Endothelial cell of umbilical vein (primary cell): ENCODE data around the gene ALDH7A1. TPM values are rescaled to one million over a fixed set of nuclear protein-coding genes. Genes with fewer than 3 reads are reported as not detected.
"Not testable (repeated sequence)": the region's sequence is repeated elsewhere in the genome, so short reads cannot be mapped to it uniquely, and the experiment has no call there.

Experiments used
- BruUV-seq: library from RNA; stranded (reverse); fragments of 400-500 nt; replicated peaks from 2 replicates; lab custom pipeline; 2021; lab: Mats Ljungman, UMichigan
- CTCF ChIA-PET: fragments of 300-600, 350-600 bp; sonication (Branson Sonifier 250); formaldehyde crosslinking; loops from one replicate; lab custom pipeline; 2021; ENCODE audit warnings: antibody characterized with exemption, inconsistent platforms; lab: Charles Lee
- POLR2A ChIA-PET: fragments of 300-600, 350-600 bp; sonication (Branson Sonifier 250); formaldehyde crosslinking; loops from one replicate; lab custom pipeline; 2021; ENCODE audit warnings: antibody characterized with exemption, inconsistent platforms; lab: Charles Lee
- DNase-seq: peaks from one replicate; pipeline ENCODE4 v3.0.0-alpha.2; 2011; ENCODE audit warnings: low read depth, low spot score
- FAIRE-seq: peaks from 2 replicates; lab custom pipeline; 2011; peaks lifted over from hg19 to GRCh38; lab: Jason Lieb, UNC
- H2AFZ ChIP-seq: 2 replicates; pipeline ENCODE4 v1.6.0; 2012; ENCODE audit warnings: low read depth, low read length, control low read depth, inconsistent platforms
- H3K27ac ChIP-seq: 2 replicates; pipeline ENCODE4 v1.5.1; 2011; ENCODE audit warnings: low read depth, mild to moderate bottlenecking, control low read depth, low read length, moderate library complexity; ENCODE audit not compliant: insufficient read depth
- H3K27me3 ChIP-seq, 2 experiments: 2 replicates each; pipeline versions ENCODE4 v1.6.0 to v1.6.1; 2011; ENCODE audit warnings: low read length in 2 of 2, mixed read lengths in 1 of 2; ENCODE audit not compliant: control insufficient read depth in 2 of 2, insufficient read depth in 2 of 2
- H3K36me3 ChIP-seq, 2 experiments: 2 replicates in 1 of 2; 3 replicates in 1 of 2; pipeline ENCODE4 v1.5.1; 2011; ENCODE audit warnings: low read length in 2 of 2, mild to moderate bottlenecking in 1 of 2, moderate library complexity in 1 of 2; ENCODE audit not compliant: control insufficient read depth in 2 of 2, insufficient read depth in 2 of 2; ENCODE audit errors: extremely low read depth in 1 of 2
- H3K4me1 ChIP-seq: 3 replicates; pipeline ENCODE4 v1.5.1; 2011; ENCODE audit warnings: mild to moderate bottlenecking, low read length; ENCODE audit not compliant: control insufficient read depth, insufficient read depth; ENCODE audit errors: extremely low read depth
- H3K4me2 ChIP-seq: 2 replicates; pipeline ENCODE4 v1.6.1; 2011; ENCODE audit warnings: low read length, control low read depth, mixed read lengths; ENCODE audit not compliant: insufficient read depth
- H3K4me3 ChIP-seq, 3 experiments: fragments of 200-600 bp in 1 of 3; sonication (generic), shearing (Covaris generic) in 1 of 3; replicated peaks in 1 of 3; 2 replicates each; pipeline ENCODE4 v1.5.1; 2011 to 2016; ENCODE audit warnings: control low read depth in 3 of 3, low read length in 3 of 3, mild to moderate bottlenecking in 2 of 3, inconsistent platforms in 1 of 3, low read depth in 1 of 3, moderate library complexity in 1 of 3; ENCODE audit not compliant: insufficient read depth in 1 of 3
- H3K79me2 ChIP-seq: 2 replicates; pipeline ENCODE4 v1.6.0; 2012; ENCODE audit warnings: low read length, inconsistent platforms; ENCODE audit not compliant: control insufficient read depth, insufficient read depth
- H3K9ac ChIP-seq: replicated peaks from 2 replicates; pipeline ENCODE3; 2011; ENCODE audit warnings: low read length, control low read depth; ENCODE audit not compliant: insufficient read depth; ENCODE audit errors: extremely low read depth
- H3K9me1 ChIP-seq: replicated peaks from 3 replicates; pipeline ENCODE4 v1.6.0; 2011; ENCODE audit warnings: mild to moderate bottlenecking, low read length; ENCODE audit not compliant: control insufficient read depth, insufficient read depth; ENCODE audit errors: extremely low read depth
- H3K9me3 ChIP-seq: replicated peaks from 2 replicates; pipeline ENCODE4 v1.5.1; 2012; ENCODE audit warnings: low read length, inconsistent platforms; ENCODE audit not compliant: control insufficient read depth, insufficient read depth
- H4K20me1 ChIP-seq: replicated peaks from 2 replicates; pipeline ENCODE3; 2011; ENCODE audit warnings: mild to moderate bottlenecking, low read length; ENCODE audit not compliant: control insufficient read depth, insufficient read depth; ENCODE audit errors: extremely low read depth
- CTCF ChIP-seq, 2 donors: IDR thresholded peaks; 1 replicate in 1 of 2; 2 replicates in 1 of 2; pipeline ENCODE4 v1.5.1; 2011; ENCODE audit warnings: low read length in 2 of 2, mild to moderate bottlenecking in 2 of 2, moderate library complexity in 2 of 2, control low read depth in 1 of 2, inconsistent platforms in 1 of 2, low read depth in 1 of 2; ENCODE audit not compliant: insufficient read depth in 1 of 2; ENCODE audit errors: extremely low read depth in 1 of 2
- EZH2 ChIP-seq: IDR thresholded peaks from 2 replicates; pipeline ENCODE4 v1.6.1; 2012; ENCODE audit warnings: borderline replicate concordance, low read depth, mild to moderate bottlenecking, moderate library complexity, low read length, inconsistent platforms; ENCODE audit not compliant: severe bottlenecking
- FOS ChIP-seq: IDR thresholded peaks from 2 replicates; pipeline ENCODE4 v1.6.1; 2011; ENCODE audit warnings: mild to moderate bottlenecking, low read length, moderate library complexity, borderline replicate concordance; ENCODE audit not compliant: insufficient read depth
- GATA2 ChIP-seq: IDR thresholded peaks from 2 replicates; pipeline ENCODE4 v1.7.0; 2011; ENCODE audit warnings: low read depth, mild to moderate bottlenecking, moderate library complexity, mixed read lengths, low read length; ENCODE audit not compliant: insufficient read length, insufficient read depth
- JUN ChIP-seq: IDR thresholded peaks from 2 replicates; pipeline ENCODE4 v1.6.1; 2011; ENCODE audit warnings: borderline replicate concordance, low read depth; ENCODE audit not compliant: insufficient read length, insufficient read depth
- MYC ChIP-seq: IDR thresholded peaks from one replicate; pipeline ENCODE4 v1.6.1; 2011; ENCODE audit warnings: mild to moderate bottlenecking, low read depth, low read length
- POLR2A ChIP-seq: IDR thresholded peaks from 2 replicates; pipeline ENCODE4 v1.6.1; 2012; ENCODE audit warnings: low read depth, mild to moderate bottlenecking, control low read depth, low read length
- POLR2AphosphoS5 ChIP-seq: IDR thresholded peaks from 2 replicates; pipeline ENCODE4 v1.6.1; 2012; ENCODE audit warnings: low read depth, mild to moderate bottlenecking, control low read depth, low read length, moderate library complexity; ENCODE audit not compliant: insufficient read depth
- dilution Hi-C: fragments of 300-500 bp; cut with MboI; formaldehyde crosslinking; loops from one replicate; pipeline ENCODE4 v1.15.0; 2019; ENCODE audit warnings: low sequenced_read_pairs; ENCODE audit not compliant: extremely low pct_ligation_motif_present
- intact Hi-C: fragments of 100-400 bp; cut with micrococcal nuclease; formaldehyde crosslinking; loops from one replicate; pipeline ENCODE4 v1.10.0; 2022
- polyA plus RNA-seq, 4 experiments: library from polyadenylated mRNA; depleted of rRNA in 3 of 4; stranded (reverse) in 3 of 4; unstranded in 1 of 4; fragments of >200 nt; gene quantifications; 2 replicates each; pipeline versions ENCODE4 v1.2.1 to v1.2.3, GENCODE V29; 2011 to 2012; ENCODE audit warnings: missing spikeins in 1 of 4
- total RNA-seq: library from RNA; stranded (reverse); gene quantifications from 2 replicates; pipeline ENCODE4 v1.2.3, GENCODE V29; 2021
- TF ChIP-seq, protein P1 (sequence below): IDR thresholded peaks from 2 replicates; pipeline ENCODE4 v1.6.1; 2011; ENCODE audit not compliant: insufficient read depth, insufficient read length

The ALDH7A1 gene
- total and polyA plus RNA-seq, 2 donors (not counting 3 experiments of a cell fraction or from before 2014, with no cell fraction given): 43.6 to 103 TPM

DNA sequence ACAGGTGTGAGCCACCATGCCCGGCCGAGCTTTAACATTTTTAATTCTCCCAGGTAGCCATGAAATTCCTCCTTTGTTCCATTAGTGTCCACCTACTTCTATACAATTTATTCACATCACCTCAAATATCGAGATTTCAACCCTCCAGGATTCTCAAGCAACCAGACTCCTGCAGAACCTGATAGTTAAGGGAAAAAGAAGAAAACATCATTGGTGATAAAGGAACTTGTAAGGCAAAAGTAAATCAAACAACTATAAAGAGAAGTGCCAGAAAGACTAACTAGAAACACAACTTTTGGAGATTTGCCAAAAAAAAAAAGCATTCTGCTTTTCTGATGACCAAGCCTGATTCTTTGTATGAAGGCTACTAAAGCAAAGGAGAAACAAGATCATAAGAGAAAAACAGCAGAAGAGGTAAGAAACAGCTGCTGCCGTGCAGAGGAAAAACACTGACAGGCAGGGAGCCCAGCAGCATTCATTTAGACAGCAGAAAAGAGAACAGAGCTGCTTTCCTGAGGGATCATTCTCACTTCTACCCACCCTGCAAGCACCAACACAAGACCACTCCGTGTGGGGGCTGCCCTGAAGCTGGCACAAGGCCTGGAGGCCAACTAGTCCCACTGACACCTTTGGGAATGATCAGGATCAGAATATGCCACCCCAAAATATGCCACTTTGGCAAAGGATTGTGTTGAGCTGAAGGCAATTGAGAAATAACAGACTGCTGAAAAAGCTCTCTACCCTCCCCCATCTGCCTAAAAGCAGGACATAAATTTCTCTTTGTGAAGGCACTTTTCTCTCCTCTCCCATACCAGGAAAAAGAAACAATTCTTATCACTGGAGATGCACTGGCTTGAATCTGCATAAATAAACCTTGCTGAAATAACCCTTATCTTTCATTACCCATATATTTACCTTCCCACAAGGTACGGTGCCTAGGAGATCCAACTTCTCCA is 75.1 kb downstream of the ALDH7A1 start:
- BruUV-seq: no TSS peak
- dilution Hi-C loops (no loop called here), intact Hi-C loops (no loop called here)
- Histone ChIP-seq H4K20me1 (no peaks in the 10 kb centered on the region), H3K9ac (no peak overlapping the region), H3K27ac (no peak overlapping the region), H3K79me2 (no peaks in the 10 kb centered on the region), H3K36me3 (no peaks in the 10 kb centered on the region), H3K27me3 (no peaks in the 10 kb centered on the region), H3K9me1 (no peaks in the 10 kb centered on the region), H3K4me1 (no peaks in the 10 kb centered on the region), H3K4me2 (no peak overlapping the region), H3K4me3 (no peak overlapping the region), H2AFZ (no peak overlapping the region), H3K9me3 (no peaks in the 10 kb centered on the region)
- ChIA-PET CTCF (interaction anchor here (0.7 to 2.3 kb wide), 5 partner anchors 8 to 165 kb away, joined by 3 to 11 read pairs (median 5); no protein-coding TSS in a partner anchor), POLR2A (no interaction called here)
- TF ChIP-seq EZH2: no peak
- TF ChIP-seq FOS: no peak
- TF ChIP-seq POLR2AphosphoS5: no peak
- TF ChIP-seq POLR2A: no peak
- no peak for TF ChIP-seq JUN
- TF ChIP-seq, protein P1, sequence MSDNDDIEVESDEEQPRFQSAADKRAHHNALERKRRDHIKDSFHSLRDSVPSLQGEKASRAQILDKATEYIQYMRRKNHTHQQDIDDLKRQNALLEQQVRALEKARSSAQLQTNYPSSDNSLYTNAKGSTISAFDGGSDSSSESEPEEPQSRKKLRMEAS: no peak
- no peak for TF ChIP-seq GATA2
- no peak for TF ChIP-seq CTCF (IDR thresholded peaks at IDR 0.05; ENCODE audit: extremely low read depth in 1 of 2, insufficient read depth in 1 of 2, low read depth in 1 of 2, low read length in 2 of 2)
- TF ChIP-seq MYC: no peak
- DNase-seq (no peak), FAIRE-seq (no peak)

DNA sequence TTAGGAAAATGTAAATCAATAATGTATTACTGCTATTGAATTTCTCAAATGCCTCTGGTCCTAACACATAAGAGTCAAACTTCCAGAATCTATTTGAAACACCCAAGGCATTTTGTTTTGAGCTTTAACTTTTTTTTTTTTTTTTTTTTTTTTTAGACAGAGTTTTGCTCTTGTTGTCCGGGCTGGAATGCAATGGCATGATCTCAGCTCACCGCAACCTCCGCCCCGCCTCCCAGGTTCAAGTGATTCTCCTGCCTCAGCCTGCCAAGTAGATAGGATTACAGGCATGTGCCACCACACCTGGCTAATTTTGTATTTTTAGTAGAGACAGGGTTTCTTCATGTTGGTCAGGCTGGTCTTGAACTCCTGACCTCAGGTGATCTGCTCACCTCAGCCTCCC is 75.8 kb downstream of the ALDH7A1 start:
- CTCF ChIA-PET: interaction anchor here (1.2 kb wide), 1 partner anchor 20 kb away, joined by 5 read pairs; no protein-coding TSS in a partner anchor

More for the DNA sequence above, 75.8 kb downstream of the ALDH7A1 start:
- dilution Hi-C loops, H4K20me1 ChIP-seq, intact Hi-C loops, H3K27ac ChIP-seq, BruUV-seq, H3K9ac ChIP-seq, H3K4me3 ChIP-seq, H3K36me3 ChIP-seq, H3K4me2 ChIP-seq, H3K9me1 ChIP-seq, POLR2A ChIA-PET, H3K27me3 ChIP-seq, DNase-seq, H3K9me3 ChIP-seq, H3K79me2 ChIP-seq, H3K4me1 ChIP-seq, FAIRE-seq, H2AFZ ChIP-seq: not testable (repeated sequence)
